Melanocyte of skin (primary cell): ENCODE measurements around the gene NT5C. TPM values are rescaled to one million over a fixed set of nuclear protein-coding genes. Genes with fewer than 3 reads are reported as not detected.

Experiments
- small RNA-seq, 2 donors: library from RNA; depleted of rRNA; stranded (forward); fragments of <200 nt; gene quantifications; one replicate each; pipeline ENCODE3, GENCODE V24; 2012
- total RNA-seq, 2 donors: library from RNA; depleted of rRNA; stranded (reverse); fragments of >200 nt; gene quantifications; 2 replicates each; pipeline ENCODE4 v1.2.3, GENCODE V29; 2012

Gene NT5C
- total RNA-seq = 10 to 100 TPM; 40.3 to 42.6 TPM

GRCh38 chr17:75131278-75132017 is at the start of gene NT5C:
Gene NT5C, minus strand, starts transcription at chr17:75131742. Its CDS starts 35 bp downstream, at chr17:75131707.

GRCh38 chr17:75154195-75155106 is 22.9 kb upstream of the NT5C start, which contains the start of gene JPT1:
Gene JPT1, minus strand, starts transcription at chr17:75154512. Its CDS starts 115 bp downstream, at chr17:75154397.

GRCh38 chr17:75109407-75110233 is 21.9 kb downstream of the NT5C start, which contains the start of gene ARMC7:
Gene ARMC7, plus strand, starts transcription at chr17:75109969. Its CDS starts 320 bp downstream, at chr17:75110289.

GRCh38 chr17:75087558-75088453 is 43.7 kb downstream of the NT5C start, which contains the start of gene SLC16A5:
Gene SLC16A5, plus strand, starts transcription at chr17:75087954. Its CDS starts 5,683 bp downstream, at chr17:75093637.

Small RNAs within 50 kb of the gene (small RNA-seq; reads per million reads assigned to genes)
- gene RF00019 = 0 reads per million in 2 donors

Other genes starting within 250 kb of the NT5C start
- not detected for gene FADS6, start 238.1 kb downstream of the NT5C start, total RNA-seq
- gene USH1G, start 208.5 kb downstream of the NT5C start, total RNA-seq = not detected
- gene OTOP2, start 207.5 kb downstream of the NT5C start, total RNA-seq = not detected
- not detected for gene OTOP3, start 195.8 kb downstream of the NT5C start, total RNA-seq
- not detected for gene HID1, start 159.0 kb downstream of the NT5C start, total RNA-seq
- gene CDR2L, start 144.1 kb downstream of the NT5C start, total RNA-seq = 1 to 10 TPM; 4.1 to 6.0 TPM
- gene MRPL58, start 119.1 kb downstream of the NT5C start, total RNA-seq = 10 to 100 TPM; 29.3 to 36.0 TPM
- gene ATP5PD, start 84.8 kb downstream of the NT5C start, total RNA-seq = 100 to 1,000 TPM; 218 to 264 TPM
- gene KCTD2, start 84.5 kb downstream of the NT5C start, total RNA-seq = 10 to 100 TPM; 16.0 to 20.0 TPM
- 10 to 100 TPM; 12.0 to 17.0 TPM for gene SLC16A5, start 43.8 kb downstream of the NT5C start, total RNA-seq
- gene ARMC7, start 21.8 kb downstream of the NT5C start, total RNA-seq = 1 to 10 TPM; 3.8 to 4.0 TPM
- 100 to 1,000 TPM; 109 to 238 TPM for gene JPT1, start 22.8 kb upstream of the NT5C start, total RNA-seq
- 10 to 100 TPM; 55.1 to 86.6 TPM for gene SUMO2, start 51.2 kb upstream of the NT5C start, total RNA-seq
- 10 to 100 TPM; 36.8 to 59.9 TPM for gene NUP85, start 73.9 kb upstream of the NT5C start, total RNA-seq
- gene GGA3, start 129.9 kb upstream of the NT5C start, total RNA-seq = 10 to 100 TPM; 13.8 to 15.0 TPM
- gene MRPS7, start 130.1 kb upstream of the NT5C start, total RNA-seq = 10 to 100 TPM; 55.7 to 82.6 TPM
- 10 to 100 TPM in 1 of 2 donors, 1 to 10 TPM in 1; 4.7 to 10.7 TPM for gene MIF4GD, start 139.5 kb upstream of the NT5C start, total RNA-seq
- 10 to 100 TPM in 1 of 2 donors, 1 to 10 TPM in 1; 4.5 to 11.0 TPM for gene SLC25A19, start 157.7 kb upstream of the NT5C start, total RNA-seq